GM21529 (cell line): ENCODE results near the gene GSTM1.
"Not testable (repeated sequence)": the region's sequence is repeated elsewhere in the genome, so short reads cannot be mapped to it uniquely, and the experiment has no call there.

ENCODE experiments used
- ATAC-seq: cut with Tn5 transposase; IDR thresholded peaks from one replicate; pipeline ENCODE4 v1.9.1; 2021; ENCODE audit not compliant: unreplicated experiment

Gene GSTM1

GRCh38 chr1:109697066-109697465, 9.4 kb downstream of the GSTM1 start:
- no peak for ATAC-seq

- ATAC-seq = not testable (repeated sequence)
Measured at GRCh38 chr1:109697861-109698260, 10.2 kb downstream of the GSTM1 start.

- ATAC-seq = not testable (repeated sequence)
Measured at GRCh38 chr1:109702940-109703339, 15.3 kb downstream of the GSTM1 start.

GRCh38 chr1:109704173-109704572, 16.6 kb downstream of the GSTM1 start:
- ATAC-seq = no peak

- ATAC-seq = no peak
Measured at GRCh38 chr1:109705411-109705810, 17.8 kb downstream of the GSTM1 start.

- ATAC-seq = not testable (repeated sequence)
Measured at GRCh38 chr1:109708949-109709348, 21.3 kb downstream of the GSTM1 start.

GRCh38 chr1:109709822-109710221, 22.2 kb downstream of the GSTM1 start:
- ATAC-seq = not testable (repeated sequence)

GRCh38 chr1:109711593-109712320, 24.1 kb downstream of the GSTM1 start, which contains the start of gene GSTM5:
Gene GSTM5, plus strand, starts transcription at chr1:109712251. Its CDS starts 62 bp downstream, at chr1:109712313.
- ATAC-seq = not testable (repeated sequence)

- ATAC-seq = no peak
Measured at GRCh38 chr1:109712321-109712864, 24.8 kb downstream of the GSTM1 start.

- ATAC-seq = no peak
Measured at GRCh38 chr1:109713636-109714035, 26.0 kb downstream of the GSTM1 start.

GRCh38 chr1:109714661-109715372, 27.2 kb downstream of the GSTM1 start:
- no peak for ATAC-seq

- ATAC-seq = no peak
Measured at GRCh38 chr1:109716121-109716520, 28.5 kb downstream of the GSTM1 start.

- ATAC-seq = no peak
Measured at GRCh38 chr1:109716570-109717090, 29.0 kb downstream of the GSTM1 start.

GRCh38 chr1:109717729-109718128, 30.1 kb downstream of the GSTM1 start:
- ATAC-seq = no peak

- ATAC-seq = no peak
Measured at GRCh38 chr1:109718495-109718894, 30.9 kb downstream of the GSTM1 start.

- ATAC-seq = no peak
Measured at GRCh38 chr1:109719337-109719837, 31.8 kb downstream of the GSTM1 start.

GRCh38 chr1:109721042-109721441, 33.4 kb downstream of the GSTM1 start:
- no peak for ATAC-seq

- ATAC-seq = no peak
Measured at GRCh38 chr1:109721971-109722370, 34.4 kb downstream of the GSTM1 start.

- ATAC-seq = no peak
Measured at GRCh38 chr1:109722908-109723691, 35.5 kb downstream of the GSTM1 start.

GRCh38 chr1:109724933-109725332, 37.3 kb downstream of the GSTM1 start:
- no peak for ATAC-seq

GRCh38 chr1:109725510-109725909, 37.9 kb downstream of the GSTM1 start:
- no peak for ATAC-seq
